H1 (cell line): ENCODE results near the gene SEC11A. TPM values are rescaled to one million over a fixed set of nuclear protein-coding genes. Genes with fewer than 3 reads are reported as not detected.

ENCODE experiments used
- CTCF ChIA-PET: fragments of 300-600 bp; sonication (Branson Sonifier 250); formaldehyde crosslinking; loops from one replicate; lab custom pipeline; 2021; ENCODE audit not compliant: partially characterized antibody; lab: Charles Lee
- POLR2A ChIA-PET: fragments of 300-600 bp; sonication (Branson Sonifier 250); formaldehyde crosslinking; loops from one replicate; lab custom pipeline; 2021; ENCODE audit warnings: inconsistent platforms; ENCODE audit not compliant: partially characterized antibody; lab: Charles Lee
- DNase-seq, 2 experiments: peaks; one replicate each; pipeline versions ENCODE4 v3.0.0 to v3.0.0-alpha.2; 2010 to 2022; ENCODE audit warnings: low spot score in 2 of 2, low read depth in 1 of 2, mixed read lengths in 1 of 2
- FAIRE-seq: peaks from 2 replicates; lab custom pipeline; 2011; peaks lifted over from hg19 to GRCh38; lab: Jason Lieb, UNC
- H2AFZ ChIP-seq: 2 replicates; pipeline ENCODE4 v1.8.1; 2012; ENCODE audit warnings: low read length, inconsistent platforms
- H2AK5ac ChIP-seq: 2 replicates; pipeline ENCODE4 v1.6.1; 2013; ENCODE audit warnings: low read depth, low read length
- H2BK120ac ChIP-seq: replicated peaks from 2 replicates; pipeline ENCODE3; 2013; ENCODE audit warnings: low read depth, low read length, inconsistent platforms
- H2BK12ac ChIP-seq: 2 replicates; pipeline ENCODE4 v1.6.1; 2013; ENCODE audit warnings: low read depth, low read length
- H2BK15ac ChIP-seq: 2 replicates; pipeline ENCODE4 v1.6.1; 2013; ENCODE audit warnings: low read length
- H2BK20ac ChIP-seq: 2 replicates; pipeline ENCODE4 v1.6.1; 2013; ENCODE audit warnings: low read length
- H2BK5ac ChIP-seq: 2 replicates; pipeline ENCODE4 v1.6.1; 2013; ENCODE audit warnings: low read depth, low read length
- H3K14ac ChIP-seq: 2 replicates; pipeline ENCODE4 v1.6.1; 2013; ENCODE audit warnings: inconsistent platforms; ENCODE audit not compliant: insufficient read length
- H3K18ac ChIP-seq: 2 replicates; pipeline ENCODE4 v1.6.1; 2013; ENCODE audit warnings: low read length; ENCODE audit errors: extremely low read depth
- H3K23ac ChIP-seq: 2 replicates; pipeline ENCODE4 v1.6.1; 2013; ENCODE audit warnings: inconsistent platforms; ENCODE audit not compliant: insufficient read length
- H3K23me2 ChIP-seq: 2 replicates; pipeline ENCODE4 v1.6.1; 2013; ENCODE audit warnings: low read depth, low read length
- H3K27ac ChIP-seq: 2 replicates; pipeline ENCODE4 v1.6.1; 2011; ENCODE audit warnings: low read depth, low read length, inconsistent platforms
- H3K27me3 ChIP-seq, 4 experiments: replicated peaks in 1 of 4; 1 replicate in 1 of 4; 2 replicates in 3 of 4; pipeline versions ENCODE4 v1.6.1 to v1.8.1; 2011 to 2013; ENCODE audit warnings: low read length in 3 of 4, mild to moderate bottlenecking in 3 of 4, inconsistent platforms in 2 of 4, mixed read lengths in 2 of 4, moderate library complexity in 1 of 4; ENCODE audit not compliant: control insufficient read depth in 3 of 4, insufficient read depth in 3 of 4; ENCODE audit errors: extremely low read depth in 1 of 4
- H3K36me3 ChIP-seq, 4 experiments: 2 replicates each; pipeline versions ENCODE4 v1.6.1 to v1.8.1; 2011 to 2013; ENCODE audit warnings: mild to moderate bottlenecking in 4 of 4, low read length in 3 of 4, moderate library complexity in 2 of 4, control low read depth in 1 of 4, inconsistent platforms in 1 of 4; ENCODE audit not compliant: insufficient read depth in 4 of 4, control insufficient read depth in 2 of 4
- H3K4ac ChIP-seq: replicated peaks from 2 replicates; pipeline ENCODE3; 2013; ENCODE audit warnings: low read length, low read depth, mixed read lengths, inconsistent platforms; ENCODE audit not compliant: insufficient read length
- H3K4me1 ChIP-seq, 4 experiments: replicated peaks in 1 of 4; 1 replicate in 1 of 4; 2 replicates in 3 of 4; pipeline versions ENCODE4 v1.6.1 to v1.8.1; 2011 to 2013; ENCODE audit warnings: low read length in 3 of 4, inconsistent platforms in 2 of 4, mixed read lengths in 1 of 4; ENCODE audit not compliant: insufficient read depth in 4 of 4, control insufficient read depth in 3 of 4
- H3K4me2 ChIP-seq, 2 experiments: 2 replicates each; pipeline versions ENCODE4 v1.6.1 to v1.8.1; 2011 to 2013; ENCODE audit warnings: low read depth in 2 of 2, low read length in 2 of 2, control low read depth in 1 of 2, inconsistent platforms in 1 of 2, mild to moderate bottlenecking in 1 of 2; ENCODE audit not compliant: insufficient read depth in 1 of 2
- H3K4me3 ChIP-seq, 4 experiments: fragments of 200-600, 300-600 bp in 1 of 4; sonication (generic), shearing (Covaris generic), sonication (Bioruptor Twin) in 1 of 4; 2 replicates each; pipeline versions ENCODE4 v1.5.1 to v1.8.1; 2011 to 2016; ENCODE audit warnings: low read length in 4 of 4, low read depth in 3 of 4, control low read depth in 2 of 4, inconsistent platforms in 2 of 4, mild to moderate bottlenecking in 2 of 4, mixed read lengths in 1 of 4, moderate library complexity in 1 of 4; ENCODE audit not compliant: insufficient read depth in 2 of 4; ENCODE audit errors: extremely low read depth in 1 of 4
- H3K56ac ChIP-seq: replicated peaks from 2 replicates; pipeline ENCODE3; 2013; ENCODE audit warnings: low read depth, mild to moderate bottlenecking, mixed read lengths, low read length, inconsistent platforms; ENCODE audit not compliant: insufficient read length
- H3K79me1 ChIP-seq: 2 replicates; pipeline ENCODE4 v1.6.1; 2013; ENCODE audit warnings: low read depth, low read length, control low read depth
- H3K79me2 ChIP-seq, 2 experiments: 2 replicates each; pipeline versions ENCODE4 v1.6.1 to v1.8.1; 2012 to 2013; ENCODE audit warnings: low read length in 2 of 2, mild to moderate bottlenecking in 2 of 2, inconsistent platforms in 1 of 2; ENCODE audit not compliant: insufficient read depth in 2 of 2, control insufficient read depth in 1 of 2
- H3K9ac ChIP-seq, 4 experiments: replicated peaks in 1 of 4; 1 replicate in 1 of 4; 2 replicates in 3 of 4; pipeline versions ENCODE4 v1.6.1 to v1.8.1; 2011 to 2013; ENCODE audit warnings: low read depth in 3 of 4, low read length in 3 of 4, control low read depth in 2 of 4, mild to moderate bottlenecking in 2 of 4, moderate library complexity in 2 of 4, inconsistent platforms in 1 of 4; ENCODE audit errors: extremely low read depth in 1 of 4
- H3K9me3 ChIP-seq, 2 experiments: 2 replicates each; pipeline versions ENCODE4 v1.6.1 to v1.8.1; 2012 to 2013; ENCODE audit warnings: mild to moderate bottlenecking in 2 of 2, moderate library complexity in 2 of 2, control low read depth in 1 of 2, inconsistent platforms in 1 of 2, low read depth in 1 of 2, low read length in 1 of 2, mixed read lengths in 1 of 2; ENCODE audit not compliant: insufficient read depth in 2 of 2
- H4K20me1 ChIP-seq, 2 experiments: replicated peaks in 1 of 2; 2 replicates each; pipeline versions ENCODE3 to v1.8.1; 2011 to 2013; ENCODE audit warnings: inconsistent platforms in 2 of 2, low read length in 2 of 2, mild to moderate bottlenecking in 1 of 2; ENCODE audit not compliant: insufficient read depth in 2 of 2, control insufficient read depth in 1 of 2
- H4K5ac ChIP-seq: 2 replicates; pipeline ENCODE4 v1.6.1; 2013; ENCODE audit warnings: low read length, low read depth, mixed read lengths, inconsistent platforms; ENCODE audit not compliant: insufficient read length
- H4K8ac ChIP-seq: 2 replicates; pipeline ENCODE4 v1.8.0; 2013; ENCODE audit warnings: mild to moderate bottlenecking, moderate library complexity, low read length, inconsistent platforms; ENCODE audit not compliant: insufficient read depth; ENCODE audit errors: extremely low read depth
- H4K91ac ChIP-seq: replicated peaks from 2 replicates; pipeline ENCODE3; 2013; ENCODE audit warnings: low read length, mixed read lengths, inconsistent platforms; ENCODE audit not compliant: insufficient read length
- CTBP2 ChIP-seq: IDR thresholded peaks from 2 replicates; pipeline ENCODE4 v1.7.0; 2011; ENCODE audit warnings: borderline replicate concordance, mild to moderate bottlenecking, moderate library complexity, mixed read lengths, low read length; ENCODE audit not compliant: insufficient read depth, insufficient read length
- SP2 ChIP-seq: IDR thresholded peaks from 2 replicates; pipeline ENCODE4 v1.6.1; 2012; ENCODE audit warnings: mild to moderate bottlenecking, low read length, inconsistent platforms
- whole genome bisulfite sequencing, 2 experiments: shearing (Covaris generic) in 1 of 2; methylation state at CpG; one replicate each; pipeline versions ENCODE4 v1.1.6 to v1.1.7; 2013 to 2015; ENCODE audit warnings: low lambda C conversion rate in 2 of 2, mixed read lengths in 2 of 2, inconsistent platforms in 1 of 2, low coverage in 1 of 2, missing lambda C conversion rate in 1 of 2; ENCODE audit not compliant: insufficient replicate concordance in 2 of 2, insufficient coverage in 1 of 2, insufficient read length in 1 of 2; ENCODE audit errors: extremely low coverage in 1 of 2, missing lambda C conversion rate in 1 of 2; 5-methylcytosine and 5-hydroxymethylcytosine counted together
- polyA plus RNA-seq, 7 experiments: library from polyadenylated mRNA; depleted of rRNA in 3 of 7; stranded (reverse) in 5 of 7; unstranded in 2 of 7; fragments of >200 nt in 5 of 7; fragments of 200-250 nt in 2 of 7; gene quantifications; 1 replicate in 5 of 7; 2 replicates in 1 of 7; 4 replicates in 1 of 7; pipeline versions ENCODE4 v1.2.1 to v1.2.3, GENCODE V29; 2011 to 2013; ENCODE audit warnings: missing spikeins in 2 of 7, mixed read lengths in 2 of 7
- total RNA-seq: library from RNA; stranded (reverse); fragmentation: NEBNext Ultra II Directional; extraction: Animal tissue kit (Norgen Biotek cat#: 25700); gene quantifications from 2 replicates; pipeline ENCODE4 v1.2.1, GENCODE V29; 2021
- TF ChIP-seq, protein P1 (sequence below), 3 experiments: IDR thresholded peaks; 1 replicate in 2 of 3; 2 replicates in 1 of 3; pipeline versions ENCODE4 v1.5.1 to v1.6.1; 2011; ENCODE audit warnings: low read length in 3 of 3, mild to moderate bottlenecking in 3 of 3, inconsistent platforms in 2 of 3, low read depth in 1 of 3, moderate library complexity in 1 of 3; ENCODE audit not compliant: insufficient read depth in 1 of 3; ENCODE audit errors: control extremely low read depth in 1 of 3

Gene SEC11A
- total and polyA plus RNA-seq, 2 of the 8 experiments (the other 6 are each of a cell fraction or from before 2014, with no cell fraction given) = 268 to 316 TPM

DNA sequence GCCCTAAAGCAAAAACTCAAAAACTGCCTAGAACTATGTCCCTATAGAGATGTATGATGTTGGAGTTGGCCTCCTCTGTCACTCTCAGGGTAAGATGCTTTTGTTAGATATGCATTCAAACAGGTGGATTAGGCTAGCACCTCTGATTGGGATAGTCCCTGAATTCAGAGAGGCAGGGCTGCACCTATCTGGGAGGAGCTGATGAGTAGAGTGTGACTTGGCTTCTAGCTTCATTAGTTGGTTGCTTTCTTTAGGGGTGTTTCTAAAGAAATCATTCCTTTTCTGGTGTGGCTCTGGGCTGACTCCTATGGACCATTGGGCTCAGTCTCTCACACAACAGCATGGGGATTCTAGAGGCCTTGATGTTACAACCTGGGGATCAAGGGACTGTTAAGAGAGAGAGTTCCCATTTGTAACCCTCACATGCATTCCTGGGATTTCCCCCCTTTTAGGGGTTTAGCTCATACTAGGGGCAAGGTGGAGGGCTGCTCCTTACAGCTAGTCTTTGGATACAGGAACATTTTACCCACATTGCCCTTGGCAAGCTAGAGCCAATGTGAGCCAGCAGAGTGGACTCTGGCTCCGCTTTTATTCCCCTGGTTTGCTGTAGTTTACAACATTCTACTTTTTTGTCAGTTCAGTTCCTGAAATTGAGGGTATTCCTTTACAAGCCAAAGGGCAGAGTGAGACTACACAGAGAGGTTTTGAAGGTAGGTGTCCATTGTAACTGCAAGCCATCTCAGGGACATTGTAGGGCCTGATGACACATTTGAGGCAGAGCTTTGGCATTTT is 40.0 kb upstream of the SEC11A start:
- Histone ChIP-seq H3K4me1 (peaks cover 0 to 3% (median under 1%) of the 10 kb centered on the region in 4 experiments; a peak in 3 of 7 replicates), H2AK5ac (no peak overlapping the region), H3K4me3 (no peak overlapping the region), H2BK20ac (no peak overlapping the region), H2BK5ac (no peak overlapping the region), H3K9me3 (no peaks in the 10 kb centered on the region), H3K23me2 (no peaks in the 10 kb centered on the region), H4K20me1 (peaks cover 3 to 9% of the 10 kb centered on the region in 2 experiments), H2BK120ac (no peak overlapping the region), H3K27ac (no peak overlapping the region), H3K14ac (no peak overlapping the region), H2BK12ac (no peak overlapping the region), H3K79me1 (peaks cover 9% of the 10 kb centered on the region), H3K56ac (no peak overlapping the region), H3K4me2 (0 out of 4 replicates have a peak overlapping the region, but pooled peaks of 1 of the 2 experiments have one; percentile 10), H2BK15ac (no peak overlapping the region), H3K9ac (no peak overlapping the region), H3K23ac (no peak overlapping the region), H4K91ac (no peak overlapping the region), H3K36me3 (no peaks in the 10 kb centered on the region), H3K18ac (no peak overlapping the region), H3K79me2 (peaks cover 20 to 89% of the 10 kb centered on the region in 2 experiments), H3K27me3 (no peaks in the 10 kb centered on the region), H3K4ac (no peak overlapping the region), H2AFZ (no peak overlapping the region), H4K8ac (no peak overlapping the region), H4K5ac (no peak overlapping the region)
- TF ChIP-seq CTBP2 (no peak), SP2 (no peak)
- TF ChIP-seq, protein P1, sequence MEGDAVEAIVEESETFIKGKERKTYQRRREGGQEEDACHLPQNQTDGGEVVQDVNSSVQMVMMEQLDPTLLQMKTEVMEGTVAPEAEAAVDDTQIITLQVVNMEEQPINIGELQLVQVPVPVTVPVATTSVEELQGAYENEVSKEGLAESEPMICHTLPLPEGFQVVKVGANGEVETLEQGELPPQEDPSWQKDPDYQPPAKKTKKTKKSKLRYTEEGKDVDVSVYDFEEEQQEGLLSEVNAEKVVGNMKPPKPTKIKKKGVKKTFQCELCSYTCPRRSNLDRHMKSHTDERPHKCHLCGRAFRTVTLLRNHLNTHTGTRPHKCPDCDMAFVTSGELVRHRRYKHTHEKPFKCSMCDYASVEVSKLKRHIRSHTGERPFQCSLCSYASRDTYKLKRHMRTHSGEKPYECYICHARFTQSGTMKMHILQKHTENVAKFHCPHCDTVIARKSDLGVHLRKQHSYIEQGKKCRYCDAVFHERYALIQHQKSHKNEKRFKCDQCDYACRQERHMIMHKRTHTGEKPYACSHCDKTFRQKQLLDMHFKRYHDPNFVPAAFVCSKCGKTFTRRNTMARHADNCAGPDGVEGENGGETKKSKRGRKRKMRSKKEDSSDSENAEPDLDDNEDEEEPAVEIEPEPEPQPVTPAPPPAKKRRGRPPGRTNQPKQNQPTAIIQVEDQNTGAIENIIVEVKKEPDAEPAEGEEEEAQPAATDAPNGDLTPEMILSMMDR (IDR thresholded peaks at IDR 0.05; ENCODE audit: control extremely low read depth in 1 of 3, insufficient read depth in 1 of 3, low read depth in 1 of 3, low read length in 3 of 3) = peak in 1 of 3 experiments; percentile 2; a peak in 1 of 4 replicates
- DNase-seq = no peak
- FAIRE-seq = no peak
- CTCF ChIA-PET = interaction anchor here (1.2 to 1.7 kb wide), 3 partner anchors 21 to 45 kb away, joined by 3 to 6 read pairs (median 5); no protein-coding TSS in a partner anchor
- WGBS, 2 experiments = 76% methylated on average over 1 of the region's 1 CpG; no CpG with 5 or more reads in 1 of the 2 experiments
- POLR2A ChIA-PET = interaction anchor here (0.8 to 1.3 kb wide), 5 partner anchors 8 to 51 kb away, joined by 3 read pairs; no protein-coding TSS in a partner anchor
